HepG2 (cell line): ENCODE measurements around the gene MARCO. TPM values are rescaled to one million over a fixed set of nuclear protein-coding genes. Genes with fewer than 3 reads are reported as not detected.

Experiments used
- ATAC-seq: fragments of 200-7000 bp; cut with Tn5 transposase; 3 replicates; pipeline ENCODE4 v1.9.1; 2020; ENCODE audit warnings: mild to moderate bottlenecking, moderate library complexity
- BruUV-seq: library from RNA; stranded (reverse); fragments of 400-500 nt; replicated peaks from 2 replicates; lab custom pipeline; 2021; lab: Mats Ljungman, UMichigan
- CTCF ChIA-PET: fragments of 300-600 bp; formaldehyde crosslinking; extraction: SDS; loops from one replicate; lab custom pipeline; 2021; ENCODE audit warnings: low total read pairs, inconsistent platforms, low intra/inter-chr PET ratio; lab: Yijun Ruan, JAX
- POLR2A ChIA-PET: fragments of 350-600 bp; sonication (Branson Sonifier 250); formaldehyde crosslinking; loops from one replicate; lab custom pipeline; 2020; ENCODE audit warnings: antibody characterized with exemption, inconsistent platforms; lab: Yijun Ruan, JAX
- DNase-seq: peaks from one replicate; pipeline ENCODE4 v3.0.0-alpha.2; 2015; ENCODE audit warnings: low spot score
- FAIRE-seq: peaks from 3 replicates; lab custom pipeline; 2011; peaks lifted over from hg19 to GRCh38; lab: Jason Lieb, UNC
- H2AFZ ChIP-seq: one replicate; pipeline ENCODE4 v1.6.1; 2011; ENCODE audit warnings: low read length, inconsistent platforms
- H3K27ac ChIP-seq: fragments of 300-600 bp; 3 replicates; pipeline ENCODE4 v1.8.0; 2011; ENCODE audit warnings: mixed run types, mild to moderate bottlenecking, mixed read lengths, low read length, inconsistent platforms; ENCODE audit not compliant: insufficient read depth; ENCODE audit errors: extremely low read length
- H3K27me3 ChIP-seq, 2 experiments: fragments of 200-600 bp in 1 of 2; 2 replicates in 1 of 2; 3 replicates in 1 of 2; pipeline versions ENCODE4 v1.6.0 to v1.8.0; 2011; ENCODE audit warnings: low read length in 2 of 2, mild to moderate bottlenecking in 2 of 2, moderate library complexity in 2 of 2, inconsistent platforms in 1 of 2; ENCODE audit not compliant: insufficient read depth in 2 of 2, control insufficient read depth in 1 of 2
- H3K36me3 ChIP-seq, 2 experiments: fragments of 200-600 bp in 1 of 2; replicated peaks in 1 of 2; 2 replicates in 1 of 2; 3 replicates in 1 of 2; pipeline versions ENCODE4 v1.5.1 to v1.8.0; 2011; ENCODE audit warnings: low read length in 2 of 2, inconsistent platforms in 1 of 2; ENCODE audit not compliant: insufficient read depth in 2 of 2, control insufficient read depth in 1 of 2
- H3K4me1 ChIP-seq: 2 replicates; pipeline ENCODE4 v1.5.1; 2012; ENCODE audit warnings: low read length, inconsistent platforms; ENCODE audit not compliant: insufficient read depth
- H3K4me2 ChIP-seq: 2 replicates; pipeline ENCODE4 v1.6.0; 2011; ENCODE audit warnings: low read depth, low read length, inconsistent platforms
- H3K4me3 ChIP-seq, 3 experiments: fragments of 200-600 bp in 1 of 3; sonication (generic), shearing (Covaris generic) in 1 of 3; replicated peaks in 1 of 3; 2 replicates each; pipeline ENCODE4 v1.5.1; 2011 to 2016; ENCODE audit warnings: low read length in 3 of 3, inconsistent platforms in 2 of 3, low read depth in 2 of 3, mild to moderate bottlenecking in 2 of 3, control low read depth in 1 of 3, mixed read lengths in 1 of 3; ENCODE audit not compliant: insufficient read depth in 1 of 3
- H3K79me2 ChIP-seq: one replicate; pipeline ENCODE4 v1.6.1; 2011; ENCODE audit warnings: low read length, inconsistent platforms; ENCODE audit not compliant: insufficient read depth
- H3K9ac ChIP-seq: 2 replicates; pipeline ENCODE4 v1.6.0; 2011; ENCODE audit warnings: mild to moderate bottlenecking, low read depth, low read length, inconsistent platforms; ENCODE audit not compliant: insufficient read depth
- H3K9me3 ChIP-seq: 2 replicates; pipeline ENCODE4 v1.5.1; 2012; ENCODE audit warnings: mild to moderate bottlenecking, low read length
- H4K20me1 ChIP-seq: 2 replicates; pipeline ENCODE4 v1.6.0; 2011; ENCODE audit warnings: inconsistent platforms, mild to moderate bottlenecking, low read length, moderate library complexity; ENCODE audit not compliant: insufficient read depth
- ATF2 ChIP-seq: sonication (generic); formaldehyde crosslinking; IDR thresholded peaks from 2 replicates; pipeline ENCODE4 v1.4.0; 2020; ENCODE audit warnings: missing genetic modification reagents
- DMAP1 ChIP-seq: IDR thresholded peaks from 2 replicates; pipeline ENCODE4 v1.6.1; 2016
- ETV6 ChIP-seq: sonication (generic); formaldehyde crosslinking; conservative IDR thresholded peaks from 2 replicates; pipeline ENCODE4 v1.4.0; 2020; ENCODE audit warnings: missing genetic modification reagents
- FOSL1 ChIP-seq: sonication (generic); formaldehyde crosslinking; IDR thresholded peaks from 2 replicates; pipeline ENCODE4 v1.9.0; 2021; ENCODE audit warnings: missing genetic modification reagents, borderline replicate concordance
- IKZF4 ChIP-seq: sonication (generic); formaldehyde crosslinking; IDR thresholded peaks from 2 replicates; pipeline ENCODE4 v1.5.1; 2020; ENCODE audit warnings: borderline replicate concordance, mild to moderate bottlenecking, low read depth, missing genetic modification reagents; ENCODE audit errors: not compliant biosample characterization
- ISL2 ChIP-seq: sonication (generic); formaldehyde crosslinking; IDR thresholded peaks from 2 replicates; pipeline ENCODE4 v1.5.0; 2020; ENCODE audit warnings: missing genetic modification reagents
- JDP2 ChIP-seq: sonication (generic); formaldehyde crosslinking; IDR thresholded peaks from 2 replicates; pipeline ENCODE4 v1.8.1; 2022; ENCODE audit warnings: missing genetic modification reagents, borderline replicate concordance
- JUN ChIP-seq: sonication (generic); formaldehyde crosslinking; IDR thresholded peaks from 2 replicates; pipeline ENCODE4 v1.4.0; 2020; ENCODE audit warnings: mild to moderate bottlenecking, missing genetic modification reagents
- MXD4 ChIP-seq: IDR thresholded peaks from 2 replicates; pipeline ENCODE4 v1.6.1; 2016; ENCODE audit warnings: mild to moderate bottlenecking, missing biosample characterization, missing genetic modification reagents
- NFYB ChIP-seq: sonication (generic); formaldehyde crosslinking; IDR thresholded peaks from 2 replicates; pipeline ENCODE4 v1.4.0; 2020; ENCODE audit warnings: missing genetic modification reagents
- PLRG1 ChIP-seq: fragments of 450-650 bp; conservative IDR thresholded peaks from 2 replicates; pipeline ENCODE4 v1.6.1; 2016
- POLR2A ChIP-seq, 2 experiments: IDR thresholded peaks; 2 replicates each; pipeline ENCODE4 v1.6.1; 2011; ENCODE audit warnings: low read depth in 2 of 2, low read length in 2 of 2, mild to moderate bottlenecking in 1 of 2, moderate library complexity in 1 of 2; ENCODE audit not compliant: insufficient read depth in 1 of 2
- SMC3 ChIP-seq: IDR thresholded peaks from 2 replicates; pipeline ENCODE4 v1.6.1; 2011; ENCODE audit warnings: low read length, improper control_type of control experiment
- TCF12 ChIP-seq, 2 experiments: fragments of 450-650 bp in 1 of 2; sonication (generic) in 1 of 2; formaldehyde crosslinking in 1 of 2; IDR thresholded peaks; 2 replicates each; pipeline versions ENCODE4 v1.6.1 to v1.8.0; 2017 to 2022; ENCODE audit warnings: antibody characterized with exemption in 1 of 2, mild to moderate bottlenecking in 1 of 2, missing genetic modification reagents in 1 of 2, moderate library complexity in 1 of 2
- ZBTB1 ChIP-seq: sonication (generic); formaldehyde crosslinking; IDR thresholded peaks from 2 replicates; pipeline ENCODE4 v1.4.0; 2020; ENCODE audit warnings: missing genetic modification reagents, borderline replicate concordance
- ZNF431 ChIP-seq: sonication (generic); formaldehyde crosslinking; IDR thresholded peaks from 2 replicates; pipeline ENCODE4 v1.9.0; 2022; ENCODE audit warnings: missing genetic modification reagents, low read depth, mild to moderate bottlenecking, borderline replicate concordance
- ZNF446 ChIP-seq: sonication (generic); formaldehyde crosslinking; IDR thresholded peaks from 2 replicates; pipeline ENCODE4 v1.5.0; 2020; ENCODE audit warnings: mild to moderate bottlenecking, missing genetic modification reagents
- ZNF713 ChIP-seq: sonication (generic); formaldehyde crosslinking; IDR thresholded peaks from 2 replicates; pipeline ENCODE4 v1.4.0; 2020; ENCODE audit warnings: mild to moderate bottlenecking, missing genetic modification reagents
- ZNF720 ChIP-seq: sonication (generic); formaldehyde crosslinking; IDR thresholded peaks from 2 replicates; pipeline ENCODE4 v1.4.0; 2020; ENCODE audit warnings: missing genetic modification reagents
- WGBS: methylation state at CpG from one replicate; pipeline ENCODE4 v1.1.6; 2017; ENCODE audit warnings: low lambda C conversion rate; 5-methylcytosine and 5-hydroxymethylcytosine counted together
- in situ Hi-C: cut with HindIII; loops from 2 replicates; pipeline ENCODE4 v1.10.0; 2017; ENCODE audit warnings: low pct_unique_long_range_greater_than_20kb; ENCODE audit not compliant: extremely low pct_ligation_motif_present
- intact Hi-C: fragments of 100-400 bp; cut with micrococcal nuclease; formaldehyde crosslinking; loops from one replicate; pipeline ENCODE4 v1.10.0; 2022; ENCODE audit not compliant: unreplicated experiment
- polyA plus RNA-seq, 8 experiments: library from polyadenylated mRNA; depleted of rRNA in 3 of 8; stranded (reverse) in 7 of 8; unstranded in 1 of 8; fragments of >200 nt; fragmentation: Illumina TruSeq in 4 of 8; extraction: Trizol in 4 of 8; gene quantifications; 2 replicates each; pipeline versions ENCODE4 v1.2.1 to v1.2.3, GENCODE V29; 2011 to 2016; ENCODE audit warnings: low read depth in 4 of 8, missing spikeins in 1 of 8, mixed read lengths in 1 of 8; ENCODE audit not compliant: insufficient read depth in 1 of 8
- total RNA-seq, 5 experiments: library from RNA; depleted of rRNA; stranded (reverse); fragments of >200 nt; fragmentation: Illumina TruSeq; extraction: Trizol; gene quantifications; 2 replicates each; pipeline ENCODE4 v1.2.3, GENCODE V29; 2016; ENCODE audit warnings: low read depth in 1 of 5
- TF ChIP-seq, protein P1 (sequence below): sonication (generic); formaldehyde crosslinking; IDR thresholded peaks from 2 replicates; pipeline ENCODE4 v1.8.0; 2022; ENCODE audit warnings: mild to moderate bottlenecking, missing genetic modification reagents, moderate library complexity

Gene MARCO
- total and polyA plus RNA-seq, 2 of the 13 experiments (the other 11 are each of a cell fraction or from before 2014, with no cell fraction given): not detected

DNA sequence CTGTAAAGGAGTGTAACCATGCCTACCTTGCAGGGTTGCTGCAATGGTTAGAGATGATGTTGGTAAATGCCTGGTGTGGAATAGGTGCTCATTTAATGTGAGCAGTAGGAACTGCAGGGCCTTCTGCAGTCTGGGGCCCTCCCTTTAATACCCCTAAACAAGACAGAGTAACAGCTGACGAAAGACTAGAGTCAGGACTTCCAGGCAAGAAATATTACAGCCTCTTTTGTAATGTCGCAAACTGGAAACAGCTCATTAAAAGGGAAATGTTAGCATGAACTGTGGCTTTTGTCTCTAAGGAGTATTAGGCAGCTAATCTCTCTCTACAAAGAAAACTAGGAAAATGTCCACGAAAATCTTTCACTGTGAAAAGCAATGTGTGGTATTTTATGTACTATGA, 26.0 kb downstream of the MARCO start:
- 16% methylated on average over 3 of the region's 3 CpGs for WGBS
- Histone ChIP-seq H3K4me2 (no peak overlapping the region), H3K27ac (no peak overlapping the region), H3K36me3 (no peaks in the 10 kb centered on the region), H3K4me3 (no peak overlapping the region), H3K27me3 (peaks cover 2 to 6% of the 10 kb centered on the region in 2 experiments; a peak in 2 of 5 replicates), H3K9me3 (no peaks in the 10 kb centered on the region), H3K9ac (no peak overlapping the region), H4K20me1 (no peaks in the 10 kb centered on the region), H2AFZ (no peak overlapping the region), H3K4me1 (no peaks in the 10 kb centered on the region), H3K79me2 (no peaks in the 10 kb centered on the region)
- DNase-seq: no peak
- CTCF ChIA-PET: no interaction called here
- ATAC-seq: no peak
- TF ChIP-seq IKZF4 (CRISPR knock-in tag) (no peak), PLRG1 (no peak), ISL2 (CRISPR knock-in tag) (no peak), JDP2 (CRISPR knock-in tag) (no peak), SMC3 (no peak), ETV6 (CRISPR knock-in tag) (no peak), ZBTB1 (CRISPR knock-in tag) (no peak), ZNF431 (CRISPR knock-in tag) (no peak), ATF2 (no peak), ZNF446 (CRISPR knock-in tag) (no peak), JUN (CRISPR knock-in tag) (no peak), NFYB (no peak), FOSL1 (CRISPR knock-in tag) (no peak), DMAP1 (CRISPR knock-in tag) (no peak), ZNF720 (CRISPR knock-in tag) (no peak), ZNF713 (CRISPR knock-in tag) (no peak), POLR2A (IDR thresholded peaks at IDR 0.05; ENCODE audit: insufficient read depth in 1 of 2, low read depth in 2 of 2, low read length in 2 of 2) (no peak), TCF12 (IDR thresholded peaks at IDR 0.05) (no peak), TCF12 (CRISPR knock-in tag; IDR thresholded peaks at IDR 0.05) (no peak), MXD4 (no peak)
- TF ChIP-seq, protein P1, sequence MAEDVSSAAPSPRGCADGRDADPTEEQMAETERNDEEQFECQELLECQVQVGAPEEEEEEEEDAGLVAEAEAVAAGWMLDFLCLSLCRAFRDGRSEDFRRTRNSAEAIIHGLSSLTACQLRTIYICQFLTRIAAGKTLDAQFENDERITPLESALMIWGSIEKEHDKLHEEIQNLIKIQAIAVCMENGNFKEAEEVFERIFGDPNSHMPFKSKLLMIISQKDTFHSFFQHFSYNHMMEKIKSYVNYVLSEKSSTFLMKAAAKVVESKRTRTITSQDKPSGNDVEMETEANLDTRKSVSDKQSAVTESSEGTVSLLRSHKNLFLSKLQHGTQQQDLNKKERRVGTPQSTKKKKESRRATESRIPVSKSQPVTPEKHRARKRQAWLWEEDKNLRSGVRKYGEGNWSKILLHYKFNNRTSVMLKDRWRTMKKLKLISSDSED (CRISPR knock-in tag): no peak
- intact Hi-C loops (no loop called here), in situ Hi-C loops (no loop called here)
- POLR2A ChIA-PET: no interaction called here
- no peak for FAIRE-seq
- BruUV-seq: no TSS peak
